Lower lobe of right lung (tissue), 2 donors: ENCODE data around the gene C10orf62. TPM values are rescaled to one million over a fixed set of nuclear protein-coding genes. Genes with fewer than 3 reads are reported as not detected.

Experiments
- ATAC-seq, 2 donors: fragments of 200-7000 bp; cut with Tn5 transposase; one replicate each; pipeline ENCODE4 v1.9.1; 2020 to 2022; ENCODE audit warnings: mild to moderate bottlenecking in 2 of 2, moderate library complexity in 2 of 2
- DNase-seq: peaks from one replicate; pipeline ENCODE4 v3.0.0-alpha.2; 2020
- H3K27ac ChIP-seq: fragments of 200-600 bp; one replicate; pipeline ENCODE4 v1.8.0; 2022
- H3K27me3 ChIP-seq: fragments of 200-600 bp; one replicate; pipeline ENCODE4 v1.8.0; 2022; ENCODE audit warnings: low read depth
- H3K36me3 ChIP-seq: fragments of 200-600 bp; one replicate; pipeline ENCODE4 v1.8.0; 2022; ENCODE audit warnings: mild to moderate bottlenecking
- H3K4me1 ChIP-seq: fragments of 200-600 bp; one replicate; pipeline ENCODE4 v1.8.0; 2022
- H3K4me3 ChIP-seq: fragments of 200-600 bp; one replicate; pipeline ENCODE4 v1.8.0; 2022; ENCODE audit warnings: mild to moderate bottlenecking
- H3K9me3 ChIP-seq: fragments of 200-600 bp; one replicate; pipeline ENCODE4 v1.8.0; 2022
- CTCF ChIP-seq: fragments of 200-600 bp; IDR thresholded peaks from one replicate; pipeline ENCODE4 v1.8.0; 2022; ENCODE audit warnings: antibody characterized with exemption, mild to moderate bottlenecking
- intact Hi-C: fragments of 100-400 bp; cut with DNase I; formaldehyde crosslinking; loops from one replicate; pipeline ENCODE4 v1.11.0; 2022
- total RNA-seq: library from RNA; stranded (reverse); fragmentation: NEBNext Ultra II Directional; extraction: Animal tissue kit (Norgen Biotek cat#: 25700); gene quantifications from one replicate; pipeline ENCODE4 v1.2.1, GENCODE V29; 2021
- donor health status: DM: no; HTN: yes; CAD: no; lungs with severe emphysema.

C10orf62 gene
- total RNA-seq, 1 donor from 2014 or later, result not detected

- intact Hi-C loops, result no loop called here
- Histone ChIP-seq H3K4me3 (no peak overlapping the region), H3K4me1 (no peaks in the 10 kb centered on the region), H3K27me3 (no peaks in the 10 kb centered on the region), H3K36me3 (no peaks in the 10 kb centered on the region), H3K27ac (no peak overlapping the region), H3K9me3 (no peaks in the 10 kb centered on the region)
- DNase-seq (no peak), ATAC-seq (no peak)
- no peak for TF ChIP-seq CTCF
These were observed 4.6 kb upstream of the C10orf62 start for GRCh38 chr10:97584798-97585438.

GRCh38 chr10:97585439-97585811 lies 4.1 kb upstream of the C10orf62 start:
- Histone ChIP-seq H3K4me3 (no peak overlapping the region), H3K9me3 (no peaks in the 10 kb centered on the region), H3K4me1 (no peaks in the 10 kb centered on the region), H3K36me3 (no peaks in the 10 kb centered on the region), H3K27ac (no peak overlapping the region), H3K27me3 (no peaks in the 10 kb centered on the region)
- ATAC-seq, result no peak
- DNase-seq, result no peak
- TF ChIP-seq CTCF, result no peak
- intact Hi-C loops, result no loop called here

- DNase-seq, result no peak
- no peak for TF ChIP-seq CTCF
- no peak overlapping the region for H3K4me3 ChIP-seq
- no peak for ATAC-seq
- intact Hi-C loops, result no loop called here
- H3K36me3 ChIP-seq, result no peaks in the 10 kb centered on the region
- no peaks in the 10 kb centered on the region for H3K27me3 ChIP-seq
- H3K4me1 ChIP-seq, result no peaks in the 10 kb centered on the region
- no peaks in the 10 kb centered on the region for H3K9me3 ChIP-seq
- no peak overlapping the region for H3K27ac ChIP-seq
These were observed 2.3 kb upstream of the C10orf62 start for GRCh38 chr10:97587183-97587582.

- no peak for TF ChIP-seq CTCF
- no peak for ATAC-seq
- intact Hi-C loops, result no loop called here
- no peak overlapping the region for H3K27ac ChIP-seq
- DNase-seq, result no peak
- peaks cover under 1% of the 10 kb centered on the region for H3K4me1 ChIP-seq
- no peaks in the 10 kb centered on the region for H3K9me3 ChIP-seq
- H3K27me3 ChIP-seq, result no peaks in the 10 kb centered on the region
- no peaks in the 10 kb centered on the region for H3K36me3 ChIP-seq
- H3K4me3 ChIP-seq, result no peak overlapping the region
These were observed 694 bp downstream of the C10orf62 start for GRCh38 chr10:97590082-97590747.

- no peak for TF ChIP-seq CTCF
- Histone ChIP-seq H3K9me3 (no peaks in the 10 kb centered on the region), H3K4me3 (no peak overlapping the region), H3K27me3 (no peaks in the 10 kb centered on the region), H3K36me3 (no peaks in the 10 kb centered on the region), H3K27ac (no peak overlapping the region), H3K4me1 (peaks cover 7% of the 10 kb centered on the region)
- DNase-seq, result no peak
- intact Hi-C loops, result no loop called here
- ATAC-seq, result no peak
These were observed 1.4 kb downstream of the C10orf62 start for GRCh38 chr10:97590748-97591495.
